ENCODE results near the gene CCR3.

DNA sequence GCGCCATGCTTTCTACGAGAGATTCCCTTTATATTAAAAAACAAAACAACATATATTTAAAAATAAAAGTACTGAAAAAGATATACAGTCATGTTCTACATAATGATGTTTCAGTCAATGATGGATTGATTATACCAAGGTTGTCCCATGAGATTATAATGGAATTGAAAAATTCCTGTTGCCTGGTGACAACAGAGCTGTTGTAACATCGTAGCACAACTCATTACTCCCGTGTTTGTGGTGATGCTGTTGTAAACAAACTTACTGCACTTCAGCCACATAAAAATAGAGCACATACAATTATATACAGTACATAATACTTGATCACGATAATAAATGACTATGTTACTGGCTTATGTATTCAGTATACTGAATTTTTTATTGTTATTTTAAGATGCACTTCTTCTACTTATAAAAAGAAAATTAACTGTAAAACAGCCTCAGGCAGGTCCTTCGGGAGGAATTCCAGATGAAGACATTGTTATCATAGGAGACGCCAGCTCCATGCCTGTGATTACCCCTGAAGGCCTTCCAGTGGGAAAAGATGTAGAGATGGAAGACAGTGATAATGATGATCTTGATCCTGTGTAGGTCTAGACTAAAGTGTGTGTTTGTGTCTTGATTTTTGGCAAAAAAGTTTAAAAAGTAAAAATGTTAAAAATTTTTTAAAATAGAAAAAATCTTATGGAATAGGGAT is 45.9 kb upstream of the CCR3 start:
- no peak for TF ChIP-seq EZH2 (IDR thresholded peaks at IDR 0.05)
- no peak for TF ChIP-seq POLR2AphosphoS5 (IDR thresholded peaks at IDR 0.05; ENCODE audit: borderline replicate concordance, low read depth, low read length)
